ENCODE results near the gene MLNR. TPM values are rescaled to one million over a fixed set of nuclear protein-coding genes. Genes with fewer than 3 reads are reported as not detected.

The MLNR gene
- total RNA-seq, 1 donor from 2014 or later = not detected

GRCh38 chr13:49245101-49245500 lies 25.0 kb downstream of the MLNR start:
- no peak overlapping the region for H3K4me3 Mint-ChIP-seq
- intact Hi-C loops (cut with micrococcal nuclease) = loop anchor here (5.0 to 10.0 kb wide), 3 partner anchors 197 to 362 kb away; partner anchors contain the start of genes CAB39L, FNDC3A and SETDB2
- peaks cover 20% of the 10 kb centered on the region for H3K4me1 Mint-ChIP-seq
- no peak overlapping the region for H3K27ac Mint-ChIP-seq
- H3K27me3 Mint-ChIP-seq = peaks cover 18% of the 10 kb centered on the region
- H3K9me3 Mint-ChIP-seq = no peaks in the 10 kb centered on the region
- peaks cover 4% of the 10 kb centered on the region for H3K36me3 Mint-ChIP-seq (ENCODE audit: low read depth)
- no peak for DNase-seq

- peak overlapping the region; percentile 96 for H3K27ac Mint-ChIP-seq
- intact Hi-C loops (cut with micrococcal nuclease) = loop anchor here (1.0 to 10.0 kb wide), 7 partner anchors 11 to 360 kb away; partner anchors contain the start of genes CAB39L, FNDC3A, MLNR and SETDB2
These were observed 26.9 kb downstream of the MLNR start for GRCh38 chr13:49246850-49247642.

GRCh38 chr13:49247643-49248621 lies 27.8 kb downstream of the MLNR start, which contains the start of gene CDADC1:
Gene CDADC1, plus strand, starts transcription at chr13:49247925. Its CDS starts 113 bp downstream, at chr13:49248038.
- peaks cover 18% of the 10 kb centered on the region for H3K27me3 Mint-ChIP-seq
- intact Hi-C loops (cut with micrococcal nuclease) = loop anchor here (1.0 to 10.0 kb wide), 7 partner anchors 10 to 359 kb away; partner anchors contain the start of genes CAB39L, FNDC3A, MLNR and SETDB2
- peak within 1 kb of the TSS; percentile 96 for H3K27ac Mint-ChIP-seq
- H3K36me3 Mint-ChIP-seq (ENCODE audit: low read depth) = peaks cover 11% of the 10 kb centered on the region
- peak; percentile 98 for DNase-seq
- no peaks in the 10 kb centered on the region for H3K9me3 Mint-ChIP-seq
- H3K4me1 Mint-ChIP-seq = peaks cover 23% of the 10 kb centered on the region
- peak within 1 kb of the TSS; percentile 91 for H3K4me3 Mint-ChIP-seq

More at GRCh38 chr13:49246850-49247642, 26.9 kb downstream of the MLNR start:
- Mint-ChIP-seq H3K27me3 (peaks cover 18% of the 10 kb centered on the region), H3K36me3 (ENCODE audit: low read depth) (peaks cover 9% of the 10 kb centered on the region), H3K9me3 (no peaks in the 10 kb centered on the region), H3K4me3 (peak overlapping the region; percentile 91), H3K4me1 (peaks cover 20% of the 10 kb centered on the region)
- DNase-seq = no peak

- no peak for DNase-seq
- H3K4me1 Mint-ChIP-seq = peaks cover 28% of the 10 kb centered on the region
- peaks cover 13% of the 10 kb centered on the region for H3K36me3 Mint-ChIP-seq (ENCODE audit: low read depth)
- no peaks in the 10 kb centered on the region for H3K9me3 Mint-ChIP-seq
- peak overlapping the region; percentile 91 for H3K4me3 Mint-ChIP-seq
- peak overlapping the region; percentile 96 for H3K27ac Mint-ChIP-seq
- intact Hi-C loops (cut with micrococcal nuclease) = loop anchor here (5.0 to 10.0 kb wide), 3 partner anchors 194 to 359 kb away; partner anchors contain the start of genes CAB39L, FNDC3A and SETDB2
- peaks cover 14% of the 10 kb centered on the region for H3K27me3 Mint-ChIP-seq
These were observed 28.5 kb downstream of the MLNR start for GRCh38 chr13:49248622-49249002.

GRCh38 chr13:49251326-49251725 lies 31.2 kb downstream of the MLNR start:
- no peak for DNase-seq
- H3K36me3 Mint-ChIP-seq (ENCODE audit: low read depth) = peaks cover 33% of the 10 kb centered on the region
- no peak overlapping the region for H3K4me3 Mint-ChIP-seq
- H3K4me1 Mint-ChIP-seq = peaks cover 44% of the 10 kb centered on the region
- no peaks in the 10 kb centered on the region for H3K27me3 Mint-ChIP-seq
- intact Hi-C loops (cut with micrococcal nuclease) = no loop called here
- no peak overlapping the region for H3K27ac Mint-ChIP-seq
- H3K9me3 Mint-ChIP-seq = no peaks in the 10 kb centered on the region

DNA sequence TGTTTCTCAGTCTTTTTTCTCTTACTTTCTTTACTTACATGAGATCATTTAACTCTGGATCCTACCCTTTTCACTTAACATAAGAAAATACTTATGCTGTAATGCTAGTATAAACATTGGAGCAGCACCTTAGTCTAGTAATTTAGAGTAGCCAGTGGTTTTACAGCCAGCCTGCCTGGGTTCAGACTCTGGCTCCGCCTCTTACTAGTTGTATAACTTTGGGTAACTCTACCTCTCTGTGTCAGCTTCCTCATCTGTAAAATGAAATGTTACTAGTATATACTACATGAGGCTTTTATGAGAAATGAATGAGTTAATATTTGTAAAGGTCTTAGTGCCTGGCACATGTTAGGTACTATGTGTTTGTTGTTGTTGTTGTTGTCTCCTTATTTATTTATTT lies 33.2 kb downstream of the MLNR start:
- H3K9me3 Mint-ChIP-seq = no peaks in the 10 kb centered on the region
- H3K27me3 Mint-ChIP-seq = no peaks in the 10 kb centered on the region
- intact Hi-C loops (cut with micrococcal nuclease) = no loop called here
- no peak overlapping the region for H3K27ac Mint-ChIP-seq
- peaks cover 42% of the 10 kb centered on the region for H3K4me1 Mint-ChIP-seq
- DNase-seq = no peak
- H3K4me3 Mint-ChIP-seq = no peak overlapping the region
- H3K36me3 Mint-ChIP-seq (ENCODE audit: low read depth) = peaks cover 41% of the 10 kb centered on the region

DNA sequence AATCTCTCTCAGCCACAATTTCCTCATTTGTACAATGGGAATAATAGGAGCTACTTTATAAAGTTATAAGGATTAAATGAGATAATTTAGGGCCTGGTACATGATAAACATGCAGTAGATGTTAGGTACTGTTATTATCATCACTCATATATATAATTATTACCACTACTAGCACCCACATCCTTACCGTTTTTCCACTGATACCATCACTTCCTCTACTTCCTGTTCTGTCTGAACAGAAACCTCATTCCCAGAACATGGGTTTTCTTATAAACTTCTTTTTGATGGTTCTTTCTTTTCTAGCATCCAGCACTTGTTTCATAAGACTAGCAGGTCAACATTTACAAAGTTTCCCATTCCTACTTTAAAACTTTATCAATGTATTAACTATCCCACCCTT lies 33.9 kb downstream of the MLNR start:
- Mint-ChIP-seq H3K4me1 (peaks cover 42% of the 10 kb centered on the region), H3K4me3 (no peak overlapping the region), H3K27ac (peak overlapping the region; percentile 48), H3K27me3 (no peaks in the 10 kb centered on the region), H3K9me3 (no peaks in the 10 kb centered on the region), H3K36me3 (ENCODE audit: low read depth) (peaks cover 41% of the 10 kb centered on the region)
- intact Hi-C loops (cut with micrococcal nuclease) = no loop called here
- DNase-seq = no peak

- Mint-ChIP-seq H3K9me3 (no peaks in the 10 kb centered on the region), H3K27me3 (no peaks in the 10 kb centered on the region), H3K27ac (no peak overlapping the region), H3K36me3 (ENCODE audit: low read depth) (peaks cover 51% of the 10 kb centered on the region), H3K4me3 (no peak overlapping the region), H3K4me1 (peaks cover 38% of the 10 kb centered on the region)
- DNase-seq = no peak
- intact Hi-C loops (cut with micrococcal nuclease) = no loop called here
These were observed 36.7 kb downstream of the MLNR start for GRCh38 chr13:49256841-49257240.

GRCh38 chr13:49258089-49258796 lies 38.1 kb downstream of the MLNR start:
- no peaks in the 10 kb centered on the region for H3K27me3 Mint-ChIP-seq

DNA sequence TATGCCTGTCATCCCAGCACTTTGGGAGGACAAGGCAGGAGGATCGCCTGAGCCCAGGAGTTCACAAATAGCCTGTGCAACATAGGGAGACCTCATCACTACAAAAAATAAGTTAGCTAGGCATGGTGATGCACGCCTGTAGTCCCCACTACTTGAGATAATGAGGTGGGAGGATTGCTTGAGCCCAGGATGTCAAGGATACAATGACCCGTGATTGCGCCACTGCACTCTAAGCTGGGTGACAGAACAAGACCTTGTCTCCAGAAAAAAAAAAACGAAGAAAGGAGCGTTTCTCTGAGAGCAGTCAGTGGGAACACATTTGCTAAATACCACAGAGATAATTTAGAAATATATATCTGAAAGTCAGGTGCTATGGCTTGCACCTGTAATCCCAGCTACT lies 39.4 kb downstream of the MLNR start:
- peaks cover 40% of the 10 kb centered on the region for H3K36me3 Mint-ChIP-seq (ENCODE audit: low read depth)
- no peaks in the 10 kb centered on the region for H3K9me3 Mint-ChIP-seq
- DNase-seq = no peak
- no peaks in the 10 kb centered on the region for H3K27me3 Mint-ChIP-seq
- peaks cover 20% of the 10 kb centered on the region for H3K4me1 Mint-ChIP-seq
- H3K4me3 Mint-ChIP-seq = no peak overlapping the region
- intact Hi-C loops (cut with micrococcal nuclease) = no loop called here
- no peak overlapping the region for H3K27ac Mint-ChIP-seq

More at GRCh38 chr13:49258089-49258796, 38.1 kb downstream of the MLNR start:
- peak overlapping the region; percentile 84 for H3K4me3 Mint-ChIP-seq
- no peaks in the 10 kb centered on the region for H3K9me3 Mint-ChIP-seq
- intact Hi-C loops (cut with micrococcal nuclease) = loop anchor here (1.0 kb wide), 1 partner anchor 11 kb away; the partner anchor contains the start of gene CDADC1
- DNase-seq = peak; percentile 68
- H3K27ac Mint-ChIP-seq = peak overlapping the region; percentile 74
- peaks cover 47% of the 10 kb centered on the region for H3K36me3 Mint-ChIP-seq (ENCODE audit: low read depth)
- peaks cover 33% of the 10 kb centered on the region for H3K4me1 Mint-ChIP-seq

- DNase-seq = no peak
- Mint-ChIP-seq H3K36me3 (ENCODE audit: low read depth) (peaks cover 23% of the 10 kb centered on the region), H3K4me3 (no peak overlapping the region), H3K4me1 (peaks cover 10% of the 10 kb centered on the region), H3K9me3 (no peaks in the 10 kb centered on the region), H3K27me3 (no peaks in the 10 kb centered on the region), H3K27ac (no peak overlapping the region)
- intact Hi-C loops (cut with micrococcal nuclease) = no loop called here
These were observed 42.5 kb downstream of the MLNR start for GRCh38 chr13:49262634-49263033.

GRCh38 chr13:49265822-49266221 lies 45.7 kb downstream of the MLNR start:
- Mint-ChIP-seq H3K9me3 (no peaks in the 10 kb centered on the region), H3K27me3 (no peaks in the 10 kb centered on the region), H3K27ac (no peak overlapping the region), H3K4me3 (no peak overlapping the region), H3K36me3 (ENCODE audit: low read depth) (peaks cover 8% of the 10 kb centered on the region), H3K4me1 (no peaks in the 10 kb centered on the region)
- intact Hi-C loops (cut with micrococcal nuclease) = no loop called here
- no peak for DNase-seq

DNA sequence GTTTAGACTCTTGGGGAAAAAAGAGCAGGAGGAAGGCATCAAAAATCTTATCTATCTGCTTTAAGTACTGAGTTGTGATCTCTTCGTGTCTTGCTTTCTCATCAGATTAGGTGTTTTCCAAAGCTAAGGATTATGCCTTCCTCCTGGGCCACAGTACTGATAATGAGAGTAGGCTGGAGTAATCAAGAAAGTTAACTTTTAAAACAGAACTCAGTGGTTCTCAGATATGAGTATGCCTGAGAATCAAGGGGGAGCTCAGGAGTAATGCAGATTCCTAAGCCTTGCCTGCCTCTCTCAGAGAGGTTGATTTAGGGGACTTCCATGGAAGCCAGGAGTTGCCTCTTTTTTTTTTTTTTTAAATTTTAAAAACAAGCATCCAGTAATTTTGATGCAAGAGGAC lies 51.1 kb downstream of the MLNR start:
- H3K4me3 Mint-ChIP-seq = no peak overlapping the region
- H3K9me3 Mint-ChIP-seq = no peaks in the 10 kb centered on the region
- peaks cover 2% of the 10 kb centered on the region for H3K36me3 Mint-ChIP-seq (ENCODE audit: low read depth)
- H3K4me1 Mint-ChIP-seq = peaks cover 2% of the 10 kb centered on the region
- DNase-seq = no peak
- H3K27ac Mint-ChIP-seq = no peak overlapping the region
- intact Hi-C loops (cut with micrococcal nuclease) = no loop called here
- H3K27me3 Mint-ChIP-seq = no peaks in the 10 kb centered on the region
